HCT116 (cell line): ENCODE results near the gene DNAJA4. TPM values are rescaled to one million over a fixed set of nuclear protein-coding genes. Genes with fewer than 3 reads are reported as not detected.
A peak's percentile ranks its signal among the peaks of the same experiment; 100 is the strongest.

Source experiments
- ATAC-seq: fragments of 200-7000 bp; cut with Tn5 transposase; 2 replicates; pipeline ENCODE4 v1.9.1; 2020; ENCODE audit warnings: mild to moderate bottlenecking, moderate library complexity
- BruUV-seq: library from RNA; stranded (reverse); fragments of 400-500 nt; replicated peaks from 2 replicates; lab custom pipeline; 2021; lab: Mats Ljungman, UMichigan
- CTCF ChIA-PET: fragments of 300-600 bp; sonication (Branson Sonifier 250); formaldehyde crosslinking; loops from one replicate; lab custom pipeline; 2021; ENCODE audit warnings: antibody characterized with exemption; lab: Charles Lee
- POLR2A ChIA-PET: fragments of 300-600, 350-600 bp; sonication (Branson Sonifier 250); formaldehyde crosslinking; loops from one replicate; lab custom pipeline; 2021; ENCODE audit warnings: antibody characterized with exemption; lab: Charles Lee
- RAD21 ChIA-PET, 2 experiments: fragments of 300-600 bp; sonication (Branson Sonifier 250); formaldehyde crosslinking; loops; one replicate each; lab custom pipeline; 2023; ENCODE audit warnings: low total read pairs in 2 of 2; ENCODE audit not compliant: uncharacterized antibody in 2 of 2, unreplicated experiment in 2 of 2, low non-redundant PET in 1 of 2; lab: Charles Lee
- DNase-seq: peaks from one replicate; pipeline ENCODE4 v3.0.0-alpha.2; 2010; ENCODE audit warnings: low read depth, low spot score
- H2AFZ ChIP-seq: fragments of 200-600 bp; shearing (Covaris generic), sonication (generic); 2 replicates; pipeline ENCODE4 v1.6.1; 2017; ENCODE audit warnings: low read depth, mixed run types, mixed read lengths, antibody characterized with exemption, low read length; ENCODE audit not compliant: poor library complexity, severe bottlenecking
- H3K27ac ChIP-seq: 2 replicates; pipeline ENCODE4 v1.5.1; 2012; ENCODE audit warnings: low read depth, low read length
- H3K27me3 ChIP-seq: fragments of 200-600 bp; sonication (generic); 2 replicates; pipeline ENCODE4 v1.6.1; 2016; ENCODE audit warnings: mixed run types, low read length, mixed read lengths; ENCODE audit not compliant: insufficient read depth
- H3K36me3 ChIP-seq, 2 experiments: fragments of 200-500 bp in 1 of 2; fragments of 200-600 bp in 1 of 2; sonication (Bioruptor generic) in 1 of 2; sonication (generic) in 1 of 2; 2 replicates each; pipeline versions ENCODE4 v1.5.1 to v1.6.1; 2014 to 2016; ENCODE audit warnings: low read length in 2 of 2, inconsistent platforms in 1 of 2, mixed read lengths in 1 of 2, mixed run types in 1 of 2; ENCODE audit not compliant: insufficient read depth in 2 of 2, control insufficient read depth in 1 of 2
- H3K4me1 ChIP-seq, 2 experiments: fragments of 200-600 bp in 1 of 2; sonication (generic) in 1 of 2; 2 replicates each; pipeline versions ENCODE4 v1.5.1 to v1.6.1; 2012 to 2017; ENCODE audit warnings: low read length in 2 of 2, inconsistent platforms in 1 of 2, mild to moderate bottlenecking in 1 of 2, mixed read lengths in 1 of 2, mixed run types in 1 of 2, moderate library complexity in 1 of 2; ENCODE audit not compliant: insufficient read depth in 2 of 2, control insufficient read depth in 1 of 2
- H3K4me2 ChIP-seq: fragments of 200-600 bp; sonication (generic); 2 replicates; pipeline ENCODE4 v1.6.1; 2017; ENCODE audit warnings: mixed run types, low read length, mixed read lengths
- H3K4me3 ChIP-seq, 2 experiments: fragments of 200-600 bp in 1 of 2; sonication (generic) in 1 of 2; replicated peaks in 1 of 2; 2 replicates each; pipeline ENCODE4 v1.5.1; 2011 to 2016; ENCODE audit warnings: low read length in 2 of 2, control low read depth in 1 of 2, low read depth in 1 of 2, mild to moderate bottlenecking in 1 of 2, mixed read lengths in 1 of 2, mixed run types in 1 of 2
- H3K79me2 ChIP-seq: fragments of 200-600 bp; sonication (generic); 2 replicates; pipeline ENCODE4 v1.6.1; 2017; ENCODE audit warnings: mild to moderate bottlenecking, mixed run types, low read length, moderate library complexity, mixed read lengths; ENCODE audit not compliant: insufficient read depth
- H3K9ac ChIP-seq: fragments of 200-600 bp; sonication (generic); 2 replicates; pipeline ENCODE4 v1.6.1; 2016; ENCODE audit warnings: low read length, mixed read lengths
- H3K9me2 ChIP-seq: fragments of 200-600 bp; sonication (generic), shearing (Covaris generic); 2 replicates; pipeline ENCODE4 v1.6.1; 2017; ENCODE audit warnings: mixed run types, mild to moderate bottlenecking, moderate library complexity; ENCODE audit not compliant: insufficient read depth
- H3K9me3 ChIP-seq, 2 experiments: fragments of 200-500 bp in 1 of 2; fragments of 200-600 bp in 1 of 2; sonication (Bioruptor generic) in 1 of 2; sonication (generic) in 1 of 2; 2 replicates each; pipeline ENCODE4 v1.6.1; 2014 to 2017; ENCODE audit warnings: low read length in 2 of 2, mixed read lengths in 2 of 2, inconsistent platforms in 1 of 2, low read depth in 1 of 2, mild to moderate bottlenecking in 1 of 2, mixed run types in 1 of 2, moderate library complexity in 1 of 2; ENCODE audit not compliant: control insufficient read depth in 1 of 2, insufficient read depth in 1 of 2
- H4K20me1 ChIP-seq: fragments of 200-600 bp; sonication (generic), shearing (Covaris generic); 2 replicates; pipeline ENCODE4 v1.6.1; 2017; ENCODE audit warnings: mixed run types, mild to moderate bottlenecking, moderate library complexity; ENCODE audit not compliant: insufficient read depth
- CBX3 ChIP-seq: IDR thresholded peaks from 2 replicates; pipeline ENCODE4 v1.6.1; 2012; ENCODE audit warnings: low read depth
- POLR2A ChIP-seq: IDR thresholded peaks from 2 replicates; pipeline ENCODE4 v1.7.0; 2011; ENCODE audit warnings: borderline replicate concordance; ENCODE audit not compliant: insufficient read depth, insufficient read length; ENCODE audit errors: extremely low read depth
- RAD21 ChIP-seq: IDR thresholded peaks from 2 replicates; pipeline ENCODE4 v1.6.1; 2012; ENCODE audit warnings: low read depth, mild to moderate bottlenecking
- SIN3A ChIP-seq: IDR thresholded peaks from 2 replicates; pipeline ENCODE4 v1.6.1; 2012; ENCODE audit warnings: low read depth
- TCF7L2 ChIP-seq: IDR thresholded peaks from 2 replicates; pipeline ENCODE4 v1.7.0; 2011; ENCODE audit warnings: borderline replicate concordance, inconsistent platforms; ENCODE audit not compliant: insufficient read depth, insufficient read length; ENCODE audit errors: extremely low read depth
- YY1 ChIP-seq: IDR thresholded peaks from 2 replicates; pipeline ENCODE4 v1.6.1; 2011; ENCODE audit warnings: low read length, low read depth, moderate library complexity, mild to moderate bottlenecking; ENCODE audit not compliant: insufficient replicate concordance; ENCODE audit errors: extremely low read depth
- ZFX ChIP-seq: fragments of 450-650 bp; IDR thresholded peaks from 2 replicates; pipeline ENCODE4 v1.6.1; 2017
- ZNF274 ChIP-seq: fragments of 200-500 bp; sonication (Bioruptor generic); IDR thresholded peaks from 2 replicates; pipeline ENCODE4 v1.6.1; 2014; ENCODE audit warnings: mild to moderate bottlenecking, low read depth, low read length, inconsistent platforms
- intact Hi-C: fragments of 100-400 bp; cut with micrococcal nuclease; formaldehyde crosslinking; loops from 2 replicates; pipeline ENCODE4 v1.10.0; 2022
- total RNA-seq: library from RNA; stranded (reverse); gene quantifications from one replicate; pipeline ENCODE4 v1.2.1, GENCODE V29; 2021; ENCODE audit not compliant: unreplicated experiment
- TF ChIP-seq, protein P1 (sequence below), 3 experiments: fragments of 200-600 bp in 1 of 3; sonication (generic) in 1 of 3; IDR thresholded peaks in 2 of 3; conservative IDR thresholded peaks in 1 of 3; 2 replicates each; pipeline ENCODE4 v1.5.1; 2012 to 2017; ENCODE audit warnings: low read depth in 2 of 3, low read length in 2 of 3, antibody characterized with exemption in 1 of 3, borderline replicate concordance in 1 of 3, control low read depth in 1 of 3, mild to moderate bottlenecking in 1 of 3, mixed read lengths in 1 of 3, mixed run types in 1 of 3, moderate library complexity in 1 of 3; ENCODE audit not compliant: insufficient read depth in 1 of 3
- TF ChIP-seq, protein P2 (sequence below): IDR thresholded peaks from 2 replicates; pipeline ENCODE4 v1.6.1; 2012; ENCODE audit warnings: low read depth
- TF ChIP-seq, protein P3 (sequence below): IDR thresholded peaks from 2 replicates; pipeline ENCODE4 v1.6.1; 2012

Gene DNAJA4
- total RNA-seq, 1 experiment from 2014 or later: 66.6 TPM

DNA sequence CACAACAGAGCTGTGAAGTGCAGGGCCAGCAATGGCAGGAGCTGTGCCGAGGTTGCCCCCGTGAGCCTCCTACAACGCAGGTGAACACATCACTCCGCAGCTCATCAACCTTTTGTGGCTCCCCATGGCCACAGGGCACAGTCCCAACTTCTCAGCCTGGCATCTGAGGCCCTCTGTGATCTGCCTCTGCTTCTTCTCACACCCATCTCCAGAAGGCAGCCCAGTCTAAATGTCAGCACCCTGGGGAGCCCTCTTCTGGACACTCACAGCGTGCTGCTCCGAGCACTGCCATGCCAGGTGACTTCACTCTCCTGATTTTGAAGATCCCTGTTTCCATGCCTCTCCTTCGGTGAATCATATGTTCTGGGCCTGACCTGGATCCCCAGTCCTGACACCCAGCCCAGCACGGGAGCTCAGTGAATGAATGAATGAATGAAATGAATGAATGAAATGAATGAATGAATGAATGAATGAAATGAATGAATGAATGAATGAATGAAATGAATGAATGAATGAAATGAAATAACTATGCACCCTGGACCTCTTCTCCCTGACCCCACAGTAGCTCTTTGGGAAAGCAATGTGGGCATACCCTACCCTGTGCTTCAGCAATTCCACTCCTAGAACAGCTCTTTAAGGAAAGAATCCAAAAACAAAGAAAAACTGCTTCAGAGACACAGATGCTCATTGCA lies 52.9 kb downstream of the DNAJA4 start:
- RAD21 ChIA-PET: interaction anchor here in 1 of 2 experiments (0.7 kb wide), 1 partner anchor 31 kb away, joined by 3 read pairs; no protein-coding TSS in a partner anchor
- H3K9me3 ChIP-seq: no peaks in the 10 kb centered on the region
- intact Hi-C loops: no loop called here
- CTCF ChIA-PET: interaction anchor here (1.3 to 2.1 kb wide), 3 partner anchors 10 to 423 kb away, joined by 3 to 7 read pairs (median 4); partner anchors contain the start of gene IREB2
- peaks cover 0 to 8% of the 10 kb centered on the region in 2 experiments; a peak in 2 of 4 replicates for H3K4me1 ChIP-seq
- no peaks in the 10 kb centered on the region for H3K27me3 ChIP-seq
- H2AFZ ChIP-seq: no peak overlapping the region
- no peaks in the 10 kb centered on the region for H3K79me2 ChIP-seq
- no peaks in the 10 kb centered on the region for H4K20me1 ChIP-seq
- no peak overlapping the region for H3K9ac ChIP-seq
- H3K4me3 ChIP-seq: no peak overlapping the region
- DNase-seq: no peak
- TF ChIP-seq, protein P1, sequence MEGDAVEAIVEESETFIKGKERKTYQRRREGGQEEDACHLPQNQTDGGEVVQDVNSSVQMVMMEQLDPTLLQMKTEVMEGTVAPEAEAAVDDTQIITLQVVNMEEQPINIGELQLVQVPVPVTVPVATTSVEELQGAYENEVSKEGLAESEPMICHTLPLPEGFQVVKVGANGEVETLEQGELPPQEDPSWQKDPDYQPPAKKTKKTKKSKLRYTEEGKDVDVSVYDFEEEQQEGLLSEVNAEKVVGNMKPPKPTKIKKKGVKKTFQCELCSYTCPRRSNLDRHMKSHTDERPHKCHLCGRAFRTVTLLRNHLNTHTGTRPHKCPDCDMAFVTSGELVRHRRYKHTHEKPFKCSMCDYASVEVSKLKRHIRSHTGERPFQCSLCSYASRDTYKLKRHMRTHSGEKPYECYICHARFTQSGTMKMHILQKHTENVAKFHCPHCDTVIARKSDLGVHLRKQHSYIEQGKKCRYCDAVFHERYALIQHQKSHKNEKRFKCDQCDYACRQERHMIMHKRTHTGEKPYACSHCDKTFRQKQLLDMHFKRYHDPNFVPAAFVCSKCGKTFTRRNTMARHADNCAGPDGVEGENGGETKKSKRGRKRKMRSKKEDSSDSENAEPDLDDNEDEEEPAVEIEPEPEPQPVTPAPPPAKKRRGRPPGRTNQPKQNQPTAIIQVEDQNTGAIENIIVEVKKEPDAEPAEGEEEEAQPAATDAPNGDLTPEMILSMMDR (IDR thresholded peaks at IDR 0.05 in 2 of 3, conservative IDR thresholded peaks at IDR 0.05 in 1 of 3; ENCODE audit: borderline replicate concordance in 1 of 3, insufficient read depth in 1 of 3, low read depth in 2 of 3, low read length in 2 of 3): peak; percentile 36 to 48 (median 41); a peak in 5 of 6 replicates
- TF ChIP-seq TCF7L2 (no peak), RAD21 (peak; percentile 50)
- TF ChIP-seq, all 23 proteins: peak for 2
- ATAC-seq: peak; percentile 82
- no TSS peak for BruUV-seq
- Histone ChIP-seq H3K9me2 (no peaks in the 10 kb centered on the region), H3K4me2 (no peak overlapping the region), H3K36me3 (no peaks in the 10 kb centered on the region), H3K27ac (no peak overlapping the region)
- POLR2A ChIA-PET: no interaction called here

DNA sequence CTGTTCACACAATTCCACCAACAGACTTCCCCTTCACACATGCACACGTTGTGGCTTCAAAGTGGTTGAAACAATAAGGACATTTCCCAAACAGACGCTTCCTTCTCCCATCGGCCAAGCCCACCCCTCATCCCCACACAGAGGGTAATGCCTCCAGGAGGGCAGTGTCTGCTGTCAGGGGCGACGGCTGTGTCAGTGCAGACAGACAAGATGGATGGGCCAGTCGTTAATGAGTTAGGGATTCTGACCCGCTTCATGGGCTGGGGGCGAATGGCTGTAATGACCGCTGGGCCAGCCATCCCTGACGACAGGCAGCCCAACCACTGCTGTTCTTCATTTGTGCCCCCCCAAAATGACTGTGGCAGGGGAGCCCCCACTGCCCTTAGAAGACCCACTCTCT lies 55.2 kb downstream of the DNAJA4 start:
- no peak overlapping the region for H3K4me3 ChIP-seq
- CTCF ChIA-PET: no interaction called here
- DNase-seq: no peak
- no peak overlapping the region for H3K27ac ChIP-seq
- no peaks in the 10 kb centered on the region for H3K79me2 ChIP-seq
- no peak overlapping the region for H3K9ac ChIP-seq
- H3K4me1 ChIP-seq: peaks cover 0 to 8% of the 10 kb centered on the region in 2 experiments; a peak in 2 of 4 replicates
- no peak for TF ChIP-seq SIN3A
- no peak for TF ChIP-seq TCF7L2
- TF ChIP-seq, protein P2, sequence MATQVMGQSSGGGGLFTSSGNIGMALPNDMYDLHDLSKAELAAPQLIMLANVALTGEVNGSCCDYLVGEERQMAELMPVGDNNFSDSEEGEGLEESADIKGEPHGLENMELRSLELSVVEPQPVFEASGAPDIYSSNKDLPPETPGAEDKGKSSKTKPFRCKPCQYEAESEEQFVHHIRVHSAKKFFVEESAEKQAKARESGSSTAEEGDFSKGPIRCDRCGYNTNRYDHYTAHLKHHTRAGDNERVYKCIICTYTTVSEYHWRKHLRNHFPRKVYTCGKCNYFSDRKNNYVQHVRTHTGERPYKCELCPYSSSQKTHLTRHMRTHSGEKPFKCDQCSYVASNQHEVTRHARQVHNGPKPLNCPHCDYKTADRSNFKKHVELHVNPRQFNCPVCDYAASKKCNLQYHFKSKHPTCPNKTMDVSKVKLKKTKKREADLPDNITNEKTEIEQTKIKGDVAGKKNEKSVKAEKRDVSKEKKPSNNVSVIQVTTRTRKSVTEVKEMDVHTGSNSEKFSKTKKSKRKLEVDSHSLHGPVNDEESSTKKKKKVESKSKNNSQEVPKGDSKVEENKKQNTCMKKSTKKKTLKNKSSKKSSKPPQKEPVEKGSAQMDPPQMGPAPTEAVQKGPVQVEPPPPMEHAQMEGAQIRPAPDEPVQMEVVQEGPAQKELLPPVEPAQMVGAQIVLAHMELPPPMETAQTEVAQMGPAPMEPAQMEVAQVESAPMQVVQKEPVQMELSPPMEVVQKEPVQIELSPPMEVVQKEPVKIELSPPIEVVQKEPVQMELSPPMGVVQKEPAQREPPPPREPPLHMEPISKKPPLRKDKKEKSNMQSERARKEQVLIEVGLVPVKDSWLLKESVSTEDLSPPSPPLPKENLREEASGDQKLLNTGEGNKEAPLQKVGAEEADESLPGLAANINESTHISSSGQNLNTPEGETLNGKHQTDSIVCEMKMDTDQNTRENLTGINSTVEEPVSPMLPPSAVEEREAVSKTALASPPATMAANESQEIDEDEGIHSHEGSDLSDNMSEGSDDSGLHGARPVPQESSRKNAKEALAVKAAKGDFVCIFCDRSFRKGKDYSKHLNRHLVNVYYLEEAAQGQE: no peak
- TF ChIP-seq, protein P3, sequence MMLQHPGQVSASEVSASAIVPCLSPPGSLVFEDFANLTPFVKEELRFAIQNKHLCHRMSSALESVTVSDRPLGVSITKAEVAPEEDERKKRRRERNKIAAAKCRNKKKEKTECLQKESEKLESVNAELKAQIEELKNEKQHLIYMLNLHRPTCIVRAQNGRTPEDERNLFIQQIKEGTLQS: no peak
- TF ChIP-seq YY1: no peak
- TF ChIP-seq ZNF274: no peak
- TF ChIP-seq CBX3: no peak
- TF ChIP-seq ZFX: no peak
- TF ChIP-seq RAD21: no peak
- TF ChIP-seq POLR2A: no peak
- TF ChIP-seq, all 23 proteins: peak for 0
- no peaks in the 10 kb centered on the region for H3K9me2 ChIP-seq
- H3K27me3 ChIP-seq: no peaks in the 10 kb centered on the region
- no peaks in the 10 kb centered on the region for H4K20me1 ChIP-seq
- ATAC-seq: no peak
- ChIA-PET RAD21 (no interaction called here), POLR2A (no interaction called here)
- no peaks in the 10 kb centered on the region for H3K9me3 ChIP-seq
- intact Hi-C loops: no loop called here
- BruUV-seq: no TSS peak
- no peak overlapping the region for H3K4me2 ChIP-seq
- H2AFZ ChIP-seq: no peak overlapping the region
- no peaks in the 10 kb centered on the region for H3K36me3 ChIP-seq
